GF-D8 (cell line): ENCODE data around the gene CDKN2D.

Experiments used
- DNase-seq: peaks from one replicate; lab custom pipeline; 2025; lab: John Stamatoyannopoulos, UW

Gene CDKN2D

GRCh38 chr19:10568826-10569651, at the start of gene CDKN2D:
TSS of gene CDKN2D (minus strand) at chr19:10568979. CDS start at chr19:10568653, 326 bp downstream.
- peak; percentile 96 for DNase-seq

GRCh38 chr19:10617409-10618121, 48.8 kb upstream of the CDKN2D start:
- no peak for DNase-seq

- no peak for DNase-seq
Observed at GRCh38 chr19:10615429-10616023, 46.7 kb upstream of the CDKN2D start.

GRCh38 chr19:10612499-10613119, 43.8 kb upstream of the CDKN2D start:
- DNase-seq = no peak

GRCh38 chr19:10611907-10612306, 43.1 kb upstream of the CDKN2D start:
- no peak for DNase-seq

- peak; percentile 66 for DNase-seq
Observed at GRCh38 chr19:10604460-10604980, 35.7 kb upstream of the CDKN2D start.

GRCh38 chr19:10603873-10604459, 35.2 kb upstream of the CDKN2D start:
- DNase-seq = peak; percentile 73

- peak; percentile 2 for DNase-seq
Observed at GRCh38 chr19:10603084-10603872, 34.5 kb upstream of the CDKN2D start.

- peak; percentile 14 for DNase-seq
Observed at GRCh38 chr19:10602330-10603083, 33.7 kb upstream of the CDKN2D start.

GRCh38 chr19:10601999-10602329, 33.2 kb upstream of the CDKN2D start:
- DNase-seq = no peak

GRCh38 chr19:10600149-10600548, 31.4 kb upstream of the CDKN2D start:
- no peak for DNase-seq

GRCh38 chr19:10593820-10594637, 25.2 kb upstream of the CDKN2D start:
- DNase-seq = no peak

- no peak for DNase-seq
Observed at GRCh38 chr19:10593148-10593547, 24.4 kb upstream of the CDKN2D start.

- DNase-seq = no peak
Observed at GRCh38 chr19:10587839-10588150, 19.0 kb upstream of the CDKN2D start.

- no peak for DNase-seq
Observed at GRCh38 chr19:10587022-10587838, 18.5 kb upstream of the CDKN2D start, which contains the start of gene AP1M2. TSS of gene AP1M2 (minus strand) at chr19:10587312. CDS start at chr19:10587231, 81 bp downstream.

- no peak for DNase-seq
Observed at GRCh38 chr19:10586396-10586795, 17.6 kb upstream of the CDKN2D start.

- no peak for DNase-seq
Observed at GRCh38 chr19:10583036-10583776, 14.4 kb upstream of the CDKN2D start.

GRCh38 chr19:10582091-10582490, 13.3 kb upstream of the CDKN2D start:
- DNase-seq = no peak
